Measurements from ENCODE around the gene PDE6H. TPM values are rescaled to one million over a fixed set of nuclear protein-coding genes. Genes with fewer than 3 reads are reported as not detected.

Gene PDE6H
- total RNA-seq (not detected), polyA plus RNA-seq (not detected)
- long read RNA-seq, donor 1: 0 reads
- long read RNA-seq, donor 2: 0 reads

DNA sequence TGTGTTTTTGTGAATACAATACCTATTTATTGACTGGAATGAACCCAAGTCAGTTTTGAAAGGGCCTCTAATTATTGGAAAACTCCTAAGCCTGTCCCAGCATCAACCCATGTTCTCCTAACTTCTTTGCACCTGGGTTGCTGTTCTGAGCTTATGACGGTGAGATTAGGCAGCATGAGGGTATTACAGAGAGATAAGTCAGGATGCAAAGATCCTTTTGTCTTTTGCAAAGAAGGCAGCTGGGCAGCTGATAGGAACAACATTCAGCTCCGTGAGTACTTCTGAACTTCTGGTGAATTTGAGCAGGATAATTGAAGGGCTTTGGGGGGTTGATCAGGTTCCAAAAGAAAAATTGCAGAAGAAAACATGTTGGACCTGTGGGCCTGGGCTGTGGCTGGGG lies at the start of gene PDE6H:
Gene PDE6H (plus strand): TSS at position 227 of the 400 bp plus-strand sequence. CDS start 4,971 bp downstream, outside the sequence.
- Histone ChIP-seq H3K27me3 (ENCODE audit: control insufficient read depth in 1 of 2, insufficient read depth in 2 of 2, low read length in 1 of 2) (no peaks in the 10 kb centered on the region), H3K4me1 (ENCODE audit: control insufficient read depth in 1 of 2, insufficient read depth in 2 of 2, low read length in 2 of 2) (no peaks in the 10 kb centered on the region), H3K9me3 (ENCODE audit: control insufficient read depth, low read length) (no peaks in the 10 kb centered on the region), H3K4me3 (ENCODE audit: low read length in 2 of 2) (no peak within 1 kb of the TSS), H3K27ac (ENCODE audit: low read depth in 1 of 2, low read length in 2 of 2) (no peak within 1 kb of the TSS), H3K36me3 (ENCODE audit: control insufficient read depth in 1 of 2, insufficient read depth in 2 of 2, low read length in 1 of 2) (no peaks in the 10 kb centered on the region)
- intact Hi-C loops (cut with DNase I): no loop called here
- ATAC-seq (ENCODE audit: low FRiP score) (no peak), DNase-seq (no peak)
- WGBS, 2 donors: 91 to 93% methylated on average over 2 of the region's 2 CpGs

DNA sequence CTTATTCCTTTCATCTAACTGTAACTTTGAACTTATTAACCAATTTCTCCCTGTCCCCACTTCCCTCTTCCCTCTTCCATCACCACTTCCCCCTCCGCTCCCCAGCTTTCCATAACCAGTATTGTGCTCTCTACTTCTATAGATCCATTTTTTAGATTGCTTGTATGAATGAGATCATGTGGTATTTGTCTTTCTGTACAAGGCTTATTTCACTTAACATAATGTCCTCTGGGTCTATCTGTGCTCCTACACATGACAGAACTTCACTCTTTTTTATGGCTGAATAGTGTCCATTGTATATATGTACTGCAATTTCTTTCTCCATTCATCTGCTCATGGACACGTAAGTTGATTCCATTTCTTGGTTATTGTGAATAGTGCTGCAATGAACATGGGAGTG lies 48.9 kb upstream of the PDE6H start:
- intact Hi-C loops (cut with DNase I): no loop called here
- Histone ChIP-seq H3K36me3 (ENCODE audit: control insufficient read depth in 1 of 2, insufficient read depth in 2 of 2, low read length in 1 of 2) (no peaks in the 10 kb centered on the region), H3K9me3 (ENCODE audit: control insufficient read depth, low read length) (no peaks in the 10 kb centered on the region), H3K27me3 (ENCODE audit: control insufficient read depth in 1 of 2, insufficient read depth in 2 of 2, low read length in 1 of 2) (no peaks in the 10 kb centered on the region), H3K27ac (ENCODE audit: low read depth in 1 of 2, low read length in 2 of 2) (no peak overlapping the region), H3K4me1 (ENCODE audit: control insufficient read depth in 1 of 2, insufficient read depth in 2 of 2, low read length in 2 of 2) (no peaks in the 10 kb centered on the region), H3K4me3 (ENCODE audit: low read length in 2 of 2) (no peak overlapping the region)
- WGBS, 2 donors: 95 to 99% methylated on average over 2 of the region's 2 CpGs
- DNase-seq: no peak
- no peak for ATAC-seq (ENCODE audit: low FRiP score)

- Histone ChIP-seq H3K27me3 (ENCODE audit: control insufficient read depth in 1 of 2, insufficient read depth in 2 of 2, low read length in 1 of 2) (no peaks in the 10 kb centered on the region), H3K36me3 (ENCODE audit: control insufficient read depth in 1 of 2, insufficient read depth in 2 of 2, low read length in 1 of 2) (no peaks in the 10 kb centered on the region), H3K4me3 (ENCODE audit: low read length in 2 of 2) (no peak overlapping the region), H3K9me3 (ENCODE audit: control insufficient read depth, low read length) (no peaks in the 10 kb centered on the region), H3K27ac (ENCODE audit: low read depth in 1 of 2, low read length in 2 of 2) (no peak overlapping the region), H3K4me1 (ENCODE audit: control insufficient read depth in 1 of 2, insufficient read depth in 2 of 2, low read length in 2 of 2) (no peaks in the 10 kb centered on the region)
- ATAC-seq (ENCODE audit: low FRiP score) (no peak), DNase-seq (no peak)
- 96 to 98% methylated on average over 3 of the region's 3 CpGs for WGBS, 2 donors
- intact Hi-C loops (cut with DNase I): no loop called here
Observed at GRCh38 chr12:14924541-14924940, 48.3 kb upstream of the PDE6H start.

- no peak for DNase-seq
- Histone ChIP-seq H3K4me1 (ENCODE audit: control insufficient read depth in 1 of 2, insufficient read depth in 2 of 2, low read length in 2 of 2) (peaks cover 0 to 2% of the 10 kb centered on the region in 2 donors), H3K27me3 (ENCODE audit: control insufficient read depth in 1 of 2, insufficient read depth in 2 of 2, low read length in 1 of 2) (no peaks in the 10 kb centered on the region), H3K4me3 (ENCODE audit: low read length in 2 of 2) (no peak overlapping the region), H3K27ac (ENCODE audit: low read depth in 1 of 2, low read length in 2 of 2) (no peak overlapping the region), H3K36me3 (ENCODE audit: control insufficient read depth in 1 of 2, insufficient read depth in 2 of 2, low read length in 1 of 2) (no peaks in the 10 kb centered on the region), H3K9me3 (ENCODE audit: control insufficient read depth, low read length) (no peaks in the 10 kb centered on the region)
- no peak for ATAC-seq (ENCODE audit: low FRiP score)
- 80 to 83% methylated on average over 3 of the region's 3 CpGs for WGBS, 2 donors
- intact Hi-C loops (cut with DNase I): no loop called here
Observed at GRCh38 chr12:14927267-14927666, 45.6 kb upstream of the PDE6H start.

- WGBS, 2 donors: 3 to 6% methylated on average over 4 of the region's 4 CpGs
- H3K27ac ChIP-seq (ENCODE audit: low read depth in 1 of 2, low read length in 2 of 2): peak overlapping the region; percentile 36 to 86
- H3K4me1 ChIP-seq (ENCODE audit: control insufficient read depth in 1 of 2, insufficient read depth in 2 of 2, low read length in 2 of 2): peaks cover 0 to 2% of the 10 kb centered on the region in 2 donors
- intact Hi-C loops (cut with DNase I): no loop called here
- no peaks in the 10 kb centered on the region for H3K36me3 ChIP-seq (ENCODE audit: control insufficient read depth in 1 of 2, insufficient read depth in 2 of 2, low read length in 1 of 2)
- ATAC-seq (ENCODE audit: low FRiP score) (peak; percentile 53), DNase-seq (no peak)
- peak overlapping the region in 1 of 2 donors; percentile 58 for H3K4me3 ChIP-seq (ENCODE audit: low read length in 2 of 2)
- H3K9me3 ChIP-seq (ENCODE audit: control insufficient read depth, low read length): no peaks in the 10 kb centered on the region
- no peaks in the 10 kb centered on the region for H3K27me3 ChIP-seq (ENCODE audit: control insufficient read depth in 1 of 2, insufficient read depth in 2 of 2, low read length in 1 of 2)
Observed at GRCh38 chr12:14928931-14929330, 43.9 kb upstream of the PDE6H start.

- H3K27ac ChIP-seq (ENCODE audit: low read depth in 1 of 2, low read length in 2 of 2): no peak overlapping the region
- intact Hi-C loops (cut with DNase I): loop anchor here in 1 of 2 donors (2.0 to 10.0 kb wide), 2 partner anchors 47 to 65 kb away; no protein-coding TSS in a partner anchor
- H3K36me3 ChIP-seq (ENCODE audit: control insufficient read depth in 1 of 2, insufficient read depth in 2 of 2, low read length in 1 of 2): no peaks in the 10 kb centered on the region
- no peak for DNase-seq
- H3K4me1 ChIP-seq (ENCODE audit: control insufficient read depth in 1 of 2, insufficient read depth in 2 of 2, low read length in 2 of 2): peaks cover 0 to 2% of the 10 kb centered on the region in 2 donors
- peak; percentile 38 for ATAC-seq (ENCODE audit: low FRiP score)
- H3K9me3 ChIP-seq (ENCODE audit: control insufficient read depth, low read length): no peaks in the 10 kb centered on the region
- H3K27me3 ChIP-seq (ENCODE audit: control insufficient read depth in 1 of 2, insufficient read depth in 2 of 2, low read length in 1 of 2): no peaks in the 10 kb centered on the region
- no peak overlapping the region for H3K4me3 ChIP-seq (ENCODE audit: low read length in 2 of 2)
Observed at GRCh38 chr12:14930299-14930698, 42.5 kb upstream of the PDE6H start.

DNA sequence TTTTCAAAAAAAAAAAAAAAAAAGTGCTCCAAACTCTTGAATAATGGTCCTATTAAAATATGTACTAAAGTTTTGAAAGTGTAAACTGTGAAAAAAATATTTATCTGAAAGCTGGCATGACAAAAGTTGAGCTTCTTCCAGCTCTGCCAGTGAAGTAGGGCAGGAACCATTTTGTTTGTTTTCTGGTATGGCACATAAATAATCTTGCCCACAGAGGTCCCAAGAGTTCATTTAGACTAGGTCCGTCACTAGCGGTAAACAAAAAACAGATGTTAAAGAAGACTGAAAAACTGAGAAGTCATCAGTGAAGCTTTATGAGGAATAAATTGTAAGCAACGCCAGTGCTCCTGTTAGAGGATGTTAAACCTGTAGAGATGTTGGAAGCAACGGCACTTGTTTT lies 41.5 kb upstream of the PDE6H start:
- Histone ChIP-seq H3K36me3 (ENCODE audit: control insufficient read depth in 1 of 2, insufficient read depth in 2 of 2, low read length in 1 of 2) (no peaks in the 10 kb centered on the region), H3K27me3 (ENCODE audit: control insufficient read depth in 1 of 2, insufficient read depth in 2 of 2, low read length in 1 of 2) (no peaks in the 10 kb centered on the region), H3K4me1 (ENCODE audit: control insufficient read depth in 1 of 2, insufficient read depth in 2 of 2, low read length in 2 of 2) (peaks cover 0 to 2% of the 10 kb centered on the region in 2 donors), H3K9me3 (ENCODE audit: control insufficient read depth, low read length) (no peaks in the 10 kb centered on the region), H3K27ac (ENCODE audit: low read depth in 1 of 2, low read length in 2 of 2) (no peak overlapping the region), H3K4me3 (ENCODE audit: low read length in 2 of 2) (no peak overlapping the region)
- ATAC-seq (ENCODE audit: low FRiP score) (no peak), DNase-seq (no peak)
- 65 to 66% methylated on average over 4 of the region's 4 CpGs for WGBS, 2 donors
- intact Hi-C loops (cut with DNase I): loop anchor here in 1 of 2 donors (2.0 to 10.0 kb wide), 2 partner anchors 49 to 63 kb away; no protein-coding TSS in a partner anchor

DNA sequence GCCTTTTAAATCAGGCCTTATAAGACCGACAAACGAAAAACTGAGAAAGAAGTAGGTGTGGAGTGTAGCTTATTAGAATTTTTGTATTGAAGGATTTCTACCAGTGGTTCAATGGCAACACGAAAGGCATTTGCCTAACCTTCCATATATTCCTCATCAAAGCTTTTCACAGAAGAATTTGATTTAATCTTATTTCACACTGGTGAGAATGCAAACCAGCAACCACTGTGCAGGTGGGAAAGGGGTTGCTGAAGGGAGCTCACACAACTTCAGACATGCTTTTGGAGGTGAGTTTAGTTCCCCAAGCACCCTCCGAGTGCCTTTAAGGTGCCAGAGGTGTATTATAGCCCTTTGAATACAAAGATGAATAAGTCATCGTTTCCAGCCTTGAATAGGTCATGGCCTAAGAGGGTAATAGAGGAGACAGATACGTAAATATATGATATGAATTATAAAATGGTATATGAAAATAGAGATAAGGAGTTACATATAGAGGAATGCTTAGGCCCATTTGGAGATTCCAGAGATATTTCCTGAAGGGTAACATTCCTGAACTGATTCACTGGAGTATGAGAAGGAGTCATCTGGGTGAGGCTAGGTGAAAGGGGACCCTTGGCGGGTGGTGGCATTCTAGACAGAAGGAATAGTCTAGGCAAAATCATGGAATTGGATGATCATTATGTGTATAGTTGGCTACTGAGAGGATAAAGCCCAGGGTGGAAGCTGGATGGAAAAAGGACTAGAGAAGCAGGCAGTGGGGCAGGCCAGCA lies 40.9 kb upstream of the PDE6H start:
- ATAC-seq (ENCODE audit: low FRiP score) (no peak), DNase-seq (no peak)
- Histone ChIP-seq H3K4me1 (ENCODE audit: control insufficient read depth in 1 of 2, insufficient read depth in 2 of 2, low read length in 2 of 2) (peaks cover 0 to 2% of the 10 kb centered on the region in 2 donors), H3K27ac (ENCODE audit: low read depth in 1 of 2, low read length in 2 of 2) (no peak overlapping the region), H3K9me3 (ENCODE audit: control insufficient read depth, low read length) (no peaks in the 10 kb centered on the region), H3K36me3 (ENCODE audit: control insufficient read depth in 1 of 2, insufficient read depth in 2 of 2, low read length in 1 of 2) (no peaks in the 10 kb centered on the region), H3K27me3 (ENCODE audit: control insufficient read depth in 1 of 2, insufficient read depth in 2 of 2, low read length in 1 of 2) (no peaks in the 10 kb centered on the region), H3K4me3 (ENCODE audit: low read length in 2 of 2) (no peak overlapping the region)
- WGBS, 2 donors: 87 to 89% methylated on average over 7 of the region's 7 CpGs
- intact Hi-C loops (cut with DNase I): loop anchor here in 1 of 2 donors (2.0 to 10.0 kb wide), 2 partner anchors 49 to 63 kb away; no protein-coding TSS in a partner anchor

DNA sequence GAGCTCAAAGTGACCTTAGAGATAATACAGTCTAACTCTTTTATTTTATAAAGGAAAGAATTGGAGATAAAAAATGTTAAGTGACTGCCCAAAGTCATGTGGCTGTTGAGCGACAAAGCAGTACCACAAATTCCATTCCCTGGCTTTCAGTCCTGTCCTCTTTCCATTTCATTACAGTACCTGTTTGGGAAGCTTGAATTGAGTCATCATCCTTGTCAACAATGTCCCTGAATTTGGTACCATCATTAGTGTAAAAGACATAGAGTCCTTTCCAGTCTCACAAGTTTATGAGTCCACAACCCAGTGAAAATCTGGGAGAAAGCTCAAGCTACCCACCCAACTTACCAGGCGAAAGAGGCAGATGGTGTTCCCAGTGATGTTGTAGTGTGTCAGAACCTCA lies 38.3 kb upstream of the PDE6H start:
- Histone ChIP-seq H3K36me3 (ENCODE audit: control insufficient read depth in 1 of 2, insufficient read depth in 2 of 2, low read length in 1 of 2) (no peaks in the 10 kb centered on the region), H3K4me3 (ENCODE audit: low read length in 2 of 2) (no peak overlapping the region), H3K27me3 (ENCODE audit: control insufficient read depth in 1 of 2, insufficient read depth in 2 of 2, low read length in 1 of 2) (no peaks in the 10 kb centered on the region), H3K27ac (ENCODE audit: low read depth in 1 of 2, low read length in 2 of 2) (no peak overlapping the region), H3K9me3 (ENCODE audit: control insufficient read depth, low read length) (no peaks in the 10 kb centered on the region), H3K4me1 (ENCODE audit: control insufficient read depth in 1 of 2, insufficient read depth in 2 of 2, low read length in 2 of 2) (peaks cover 0 to 2% of the 10 kb centered on the region in 2 donors)
- 96 to 98% methylated on average over 2 of the region's 2 CpGs for WGBS, 2 donors
- intact Hi-C loops (cut with DNase I): loop anchor here in 1 of 2 donors (10.0 kb wide), 1 partner anchor 60 kb away; no protein-coding TSS in a partner anchor
- DNase-seq: no peak
- no peak for ATAC-seq (ENCODE audit: low FRiP score)

All from aorta (tissue), 5 donors.